Smooth muscle cell (in vitro differentiated cells): Measurements from ENCODE around the gene RNU5B-1. TPM values are rescaled to one million over a fixed set of nuclear protein-coding genes. Genes with fewer than 3 reads are reported as not detected.

Experiments used
- DNase-seq: peaks from one replicate; lab custom pipeline; 2025; ENCODE audit not compliant: unreplicated experiment; lab: John Stamatoyannopoulos, UW
- H2AFZ ChIP-seq: fragments of 200-600 bp; sonication (generic); 2 replicates; pipeline ENCODE4 v1.6.0; 2016; ENCODE audit warnings: antibody characterized with exemption, low read depth, mild to moderate bottlenecking
- H3F3A ChIP-seq: fragments of 200-600 bp; sonication (generic); 2 replicates; pipeline ENCODE4 v1.6.0; 2017; ENCODE audit warnings: antibody characterized with exemption, low read depth
- H3K27ac ChIP-seq: fragments of 200-600 bp; sonication (generic); 2 replicates; pipeline ENCODE4 v1.5.1; 2016; ENCODE audit warnings: low read depth, mild to moderate bottlenecking
- H3K27me3 ChIP-seq: fragments of 200-600 bp; sonication (generic); 2 replicates; pipeline ENCODE4 v1.6.1; 2016; ENCODE audit warnings: low read depth, mild to moderate bottlenecking
- H3K36me3 ChIP-seq: fragments of 200-600 bp; sonication (generic); 2 replicates; pipeline ENCODE4 v1.5.1; 2016; ENCODE audit warnings: low read depth
- H3K4me1 ChIP-seq: fragments of 200-600 bp; sonication (generic); 2 replicates; pipeline ENCODE4 v1.5.1; 2016; ENCODE audit warnings: low read depth
- H3K4me2 ChIP-seq: fragments of 200-600 bp; sonication (generic); 2 replicates; pipeline ENCODE4 v1.6.0; 2016; ENCODE audit warnings: mild to moderate bottlenecking
- H3K4me3 ChIP-seq: fragments of 200-600 bp; sonication (generic); 2 replicates; pipeline ENCODE4 v1.5.1; 2016; ENCODE audit warnings: mild to moderate bottlenecking
- H3K79me2 ChIP-seq: fragments of 200-600 bp; sonication (generic); 2 replicates; pipeline ENCODE4 v1.6.0; 2016; ENCODE audit warnings: low read depth, mild to moderate bottlenecking
- H3K9ac ChIP-seq: fragments of 200-600 bp; sonication (generic); 2 replicates; pipeline ENCODE4 v1.6.0; 2016; ENCODE audit warnings: low read depth
- H3K9me3 ChIP-seq: fragments of 200-600 bp; sonication (generic); replicated peaks from 2 replicates; pipeline ENCODE4 v1.5.1; 2016; ENCODE audit warnings: low read depth
- H4K20me1 ChIP-seq: fragments of 200-600 bp; sonication (generic); 2 replicates; pipeline ENCODE4 v1.6.0; 2016; ENCODE audit warnings: low read depth
- WGBS: methylation state at CpG from one replicate; pipeline ENCODE4 v1.1.7; 2016; ENCODE audit warnings: low lambda C conversion rate; 5-methylcytosine and 5-hydroxymethylcytosine counted together
- polyA plus RNA-seq: library from polyadenylated mRNA; unstranded; fragments of >200 nt; fragmentation: Nextera tagmentation; extraction: Ambion mirVana; gene quantifications from 2 replicates; pipeline ENCODE4 v1.2.1, GENCODE V29; 2016
- total RNA-seq: library from RNA; depleted of rRNA; stranded (reverse); fragments of >200 nt; gene quantifications from 2 replicates; pipeline ENCODE4 v1.2.3, GENCODE V29; 2014
- TF ChIP-seq, protein P1 (sequence below): fragments of 200-600 bp; sonication (generic); IDR thresholded peaks from 2 replicates; pipeline ENCODE4 v1.5.1; 2017; ENCODE audit warnings: borderline replicate concordance, mild to moderate bottlenecking, antibody characterized with exemption; ENCODE audit not compliant: insufficient read depth, poor library complexity, severe bottlenecking

The RNU5B-1 gene
- total and polyA plus RNA-seq, 2 experiments from 2014 or later = not detected

DNA sequence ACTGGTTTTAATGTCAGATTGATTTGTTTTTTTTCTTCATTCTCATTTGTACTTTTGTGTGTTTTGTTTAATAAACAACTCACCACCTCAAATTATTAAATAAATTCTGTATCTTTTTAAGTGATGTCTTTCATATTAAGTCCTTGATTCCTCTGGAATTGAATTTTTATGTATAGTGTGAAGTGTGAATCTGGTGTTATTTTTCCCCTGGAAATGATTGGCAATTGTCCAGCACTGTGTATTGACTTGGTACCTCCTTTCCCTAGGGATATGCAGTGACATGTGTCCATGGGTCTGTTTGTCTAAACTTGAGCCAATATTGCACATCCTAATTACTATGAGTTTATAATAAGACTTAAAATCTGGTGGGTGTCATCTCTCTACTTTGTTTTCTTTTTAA lies 2.1 kb downstream of the RNU5B-1 start:
- no peak overlapping the region for H3K4me2 ChIP-seq
- no peaks in the 10 kb centered on the region for H3K27me3 ChIP-seq
- no peak overlapping the region for H3K4me3 ChIP-seq
- no peaks in the 10 kb centered on the region for H3K9me3 ChIP-seq
- no peaks in the 10 kb centered on the region for H3K36me3 ChIP-seq
- no peak overlapping the region for H3K9ac ChIP-seq
- no peak overlapping the region for H3K27ac ChIP-seq
- peaks cover 36% of the 10 kb centered on the region for H3F3A ChIP-seq
- H4K20me1 ChIP-seq = no peaks in the 10 kb centered on the region
- H3K79me2 ChIP-seq = no peaks in the 10 kb centered on the region
- no peak for DNase-seq
- TF ChIP-seq, protein P1, sequence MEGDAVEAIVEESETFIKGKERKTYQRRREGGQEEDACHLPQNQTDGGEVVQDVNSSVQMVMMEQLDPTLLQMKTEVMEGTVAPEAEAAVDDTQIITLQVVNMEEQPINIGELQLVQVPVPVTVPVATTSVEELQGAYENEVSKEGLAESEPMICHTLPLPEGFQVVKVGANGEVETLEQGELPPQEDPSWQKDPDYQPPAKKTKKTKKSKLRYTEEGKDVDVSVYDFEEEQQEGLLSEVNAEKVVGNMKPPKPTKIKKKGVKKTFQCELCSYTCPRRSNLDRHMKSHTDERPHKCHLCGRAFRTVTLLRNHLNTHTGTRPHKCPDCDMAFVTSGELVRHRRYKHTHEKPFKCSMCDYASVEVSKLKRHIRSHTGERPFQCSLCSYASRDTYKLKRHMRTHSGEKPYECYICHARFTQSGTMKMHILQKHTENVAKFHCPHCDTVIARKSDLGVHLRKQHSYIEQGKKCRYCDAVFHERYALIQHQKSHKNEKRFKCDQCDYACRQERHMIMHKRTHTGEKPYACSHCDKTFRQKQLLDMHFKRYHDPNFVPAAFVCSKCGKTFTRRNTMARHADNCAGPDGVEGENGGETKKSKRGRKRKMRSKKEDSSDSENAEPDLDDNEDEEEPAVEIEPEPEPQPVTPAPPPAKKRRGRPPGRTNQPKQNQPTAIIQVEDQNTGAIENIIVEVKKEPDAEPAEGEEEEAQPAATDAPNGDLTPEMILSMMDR = no peak
- no peak overlapping the region for H2AFZ ChIP-seq
- H3K4me1 ChIP-seq = peaks cover 15% of the 10 kb centered on the region

- DNase-seq = no peak
- WGBS = 93% methylated on average over 6 of the region's 6 CpGs
These were observed 3.5 kb downstream of the RNU5B-1 start for GRCh38 chr15:65307978-65308377.

DNA sequence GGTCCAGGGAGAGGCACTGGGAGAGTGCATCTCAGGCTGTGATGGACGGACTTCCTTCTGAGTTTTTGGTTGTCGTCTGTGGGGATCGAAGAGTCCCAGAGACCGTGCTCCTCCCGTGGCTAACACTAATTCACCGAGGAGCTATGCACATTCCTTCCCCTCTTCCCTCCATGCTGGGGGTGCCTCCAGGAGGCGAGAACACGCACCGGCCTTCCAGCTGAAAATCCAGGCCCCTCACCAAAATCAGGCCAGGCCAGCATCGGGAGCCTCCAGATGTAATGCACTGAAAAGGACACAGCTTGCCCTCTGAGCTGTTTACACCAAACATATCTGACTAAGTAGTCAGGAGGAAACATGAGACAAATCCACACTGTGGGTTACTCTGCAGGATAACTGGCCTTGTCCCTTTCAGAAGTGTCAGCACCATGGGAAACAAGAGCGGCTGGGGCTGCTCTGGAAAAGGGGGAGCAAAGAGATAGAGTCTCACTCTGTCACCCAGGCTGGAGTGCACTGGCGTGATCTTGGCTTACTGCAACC lies 5.5 kb downstream of the RNU5B-1 start:
- Histone ChIP-seq H3K9ac (no peak overlapping the region), H3K36me3 (no peaks in the 10 kb centered on the region), H4K20me1 (no peaks in the 10 kb centered on the region), H3K4me3 (no peak overlapping the region), H3F3A (peaks cover 17% of the 10 kb centered on the region), H3K27me3 (no peaks in the 10 kb centered on the region), H3K27ac (no peak overlapping the region), H3K4me1 (peaks cover 6% of the 10 kb centered on the region), H3K79me2 (no peaks in the 10 kb centered on the region), H3K4me2 (peak overlapping the region; percentile 13), H3K9me3 (no peaks in the 10 kb centered on the region), H2AFZ (no peak overlapping the region)
- 52% methylated on average over 10 of the region's 12 CpGs for WGBS
- TF ChIP-seq, protein P1 = no peak
- no peak for DNase-seq

More at GRCh38 chr15:65307978-65308377, 3.5 kb downstream of the RNU5B-1 start:
- Histone ChIP-seq H3K4me2 (no peak overlapping the region), H3K27ac (no peak overlapping the region), H3K9me3 (no peaks in the 10 kb centered on the region), H3K79me2 (no peaks in the 10 kb centered on the region), H3K4me3 (no peak overlapping the region), H3K36me3 (no peaks in the 10 kb centered on the region), H3K4me1 (peaks cover 15% of the 10 kb centered on the region), H4K20me1 (no peaks in the 10 kb centered on the region), H3K9ac (no peak overlapping the region), H3K27me3 (no peaks in the 10 kb centered on the region), H3F3A (peaks cover 31% of the 10 kb centered on the region), H2AFZ (no peak overlapping the region)
- TF ChIP-seq, protein P1 = no peak

GRCh38 chr15:65310431-65311137 lies 6.1 kb downstream of the RNU5B-1 start:
- 74% methylated on average over 10 of the region's 10 CpGs for WGBS

More at GRCh38 chr15:65310431-65311137, 6.1 kb downstream of the RNU5B-1 start:
- Histone ChIP-seq H3K4me2 (peak overlapping the region; percentile 13), H3K9me3 (no peaks in the 10 kb centered on the region), H3K79me2 (no peaks in the 10 kb centered on the region), H2AFZ (no peak overlapping the region), H3K9ac (no peak overlapping the region), H3F3A (peaks cover 15% of the 10 kb centered on the region), H3K27me3 (no peaks in the 10 kb centered on the region), H3K4me1 (peaks cover 6% of the 10 kb centered on the region), H3K4me3 (no peak overlapping the region), H3K36me3 (no peaks in the 10 kb centered on the region), H3K27ac (no peak overlapping the region), H4K20me1 (no peaks in the 10 kb centered on the region)
- TF ChIP-seq, protein P1 = no peak
- no peak for DNase-seq
